ENCODE measurements around the gene SRSF2.
"Not testable (repeated sequence)": the region's sequence is repeated elsewhere in the genome, so short reads cannot be mapped to it uniquely, and the experiment has no call there.

The SRSF2 gene

DNA sequence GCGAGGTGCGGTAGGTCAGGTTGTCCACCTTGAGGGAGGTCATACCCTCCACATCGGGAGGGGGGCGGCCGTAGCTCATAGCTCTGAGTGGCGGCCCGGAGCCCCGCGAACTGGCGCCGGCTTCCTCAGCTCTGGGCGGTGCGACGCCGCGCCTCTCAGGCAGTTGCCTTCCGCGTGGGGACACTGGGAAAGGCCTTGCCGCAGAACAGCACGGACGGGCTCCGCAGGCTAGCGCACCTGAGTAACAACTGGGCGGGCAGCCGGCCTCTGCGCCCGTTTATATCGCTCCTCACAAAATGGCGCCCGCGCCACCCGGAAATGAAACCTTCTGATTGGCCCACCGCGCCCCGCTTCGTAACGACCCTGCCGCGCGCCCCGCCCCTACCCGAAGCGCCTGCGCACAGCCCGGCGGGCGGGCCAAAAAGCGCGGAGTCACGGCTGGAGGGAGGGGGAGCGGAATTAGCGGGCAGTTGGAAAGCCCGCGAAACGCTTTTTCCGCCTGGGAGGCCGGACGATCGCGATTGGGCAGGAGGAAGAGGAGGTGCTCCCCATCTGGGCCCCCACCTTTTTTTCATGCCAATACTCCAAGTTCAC, at the start of gene SRSF2:
TSS of gene SRSF2 (minus strand) at position 250 of the 594 bp plus-strand sequence. CDS start at position 79, 171 bp downstream.
- DNase-seq, result peak; percentile 99

DNA sequence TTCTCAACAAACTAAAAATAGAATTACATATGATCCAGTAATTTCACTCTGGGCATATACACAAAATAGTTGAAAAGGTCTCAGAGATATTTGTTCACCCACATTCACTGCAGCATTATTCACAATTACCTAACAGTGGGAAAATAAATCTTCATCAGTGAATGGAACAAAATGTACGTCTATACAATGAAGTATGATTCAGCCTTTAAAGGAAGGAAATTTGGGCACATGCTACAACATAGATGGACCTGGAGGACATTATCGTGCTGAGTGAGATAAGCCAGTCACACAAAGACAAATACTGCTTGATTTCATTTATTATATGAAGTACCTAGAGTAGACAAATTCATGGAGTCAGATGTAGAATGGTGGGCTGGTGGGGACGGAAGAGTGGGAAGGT, 47.8 kb upstream of the SRSF2 start:
- DNase-seq, result no peak

DNA sequence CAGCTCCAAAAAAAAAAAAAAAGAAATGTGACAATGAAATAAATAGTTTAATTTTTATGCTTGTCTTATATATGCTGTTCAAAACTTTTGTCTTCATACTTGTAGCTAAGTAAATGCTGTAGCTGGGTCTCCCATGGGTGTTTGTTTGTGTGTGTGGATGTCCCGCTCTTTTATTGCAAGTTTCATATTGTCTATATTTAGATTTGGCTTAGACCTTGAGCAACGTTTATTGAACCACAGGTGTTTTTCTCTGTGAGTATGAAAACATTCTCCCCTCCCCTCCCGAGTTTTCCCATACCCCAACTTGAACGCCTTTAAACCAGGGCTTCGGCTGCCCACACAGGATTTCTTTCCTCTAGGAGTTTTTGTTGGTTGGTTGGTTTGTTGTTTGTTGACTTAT, 46.0 kb upstream of the SRSF2 start:
- DNase-seq, result no peak

DNA sequence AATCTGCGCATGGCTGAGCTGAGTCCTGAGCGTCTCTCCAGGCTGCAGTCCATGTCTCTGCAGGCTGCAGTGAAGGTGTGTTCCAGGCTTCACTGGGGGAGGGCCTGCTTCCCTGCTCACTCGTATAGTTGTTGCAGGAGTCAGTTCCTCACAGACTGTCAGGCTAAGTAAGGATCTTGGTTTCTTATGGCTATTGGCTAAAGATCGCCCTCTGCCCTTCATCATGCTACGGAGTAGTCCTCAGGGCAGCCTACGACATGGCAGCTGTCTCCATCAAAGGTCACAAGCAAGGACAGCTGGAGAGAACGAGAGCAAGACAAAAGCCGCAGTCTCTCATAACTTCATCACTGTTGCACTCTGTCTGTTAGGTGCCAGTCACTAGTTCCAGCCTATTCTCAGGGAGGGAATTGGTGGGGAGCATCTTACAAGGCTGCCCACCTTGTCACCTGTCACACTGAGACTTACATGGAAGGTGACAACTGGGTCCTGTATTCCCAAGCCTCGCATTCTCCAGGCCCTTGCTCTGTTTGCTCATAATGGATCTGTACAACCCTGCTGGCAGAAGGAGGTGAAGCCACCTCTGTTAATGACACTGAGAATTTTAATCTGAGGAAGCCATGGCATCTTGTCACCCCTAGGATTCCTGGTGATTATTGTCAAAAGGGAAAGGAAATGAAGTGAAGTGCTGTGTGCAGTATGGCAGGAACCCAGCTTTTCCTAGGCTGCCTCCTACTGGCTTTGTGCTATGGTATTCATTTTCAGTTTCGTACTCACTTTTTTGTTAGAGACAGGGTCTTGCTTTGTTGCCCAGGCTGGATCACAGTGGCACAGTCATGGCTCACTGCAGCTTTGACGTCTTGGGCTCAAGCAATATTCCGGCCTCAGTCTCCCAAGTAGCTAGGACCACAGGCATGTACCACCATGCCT, 44.2 kb upstream of the SRSF2 start:
- DNase-seq, result no peak

- no peak for DNase-seq
Measured at GRCh38 chr17:76775021-76775600, 38.0 kb upstream of the SRSF2 start.

GRCh38 chr17:76772842-76773525, 35.9 kb upstream of the SRSF2 start:
- DNase-seq, result peak; percentile 53

DNA sequence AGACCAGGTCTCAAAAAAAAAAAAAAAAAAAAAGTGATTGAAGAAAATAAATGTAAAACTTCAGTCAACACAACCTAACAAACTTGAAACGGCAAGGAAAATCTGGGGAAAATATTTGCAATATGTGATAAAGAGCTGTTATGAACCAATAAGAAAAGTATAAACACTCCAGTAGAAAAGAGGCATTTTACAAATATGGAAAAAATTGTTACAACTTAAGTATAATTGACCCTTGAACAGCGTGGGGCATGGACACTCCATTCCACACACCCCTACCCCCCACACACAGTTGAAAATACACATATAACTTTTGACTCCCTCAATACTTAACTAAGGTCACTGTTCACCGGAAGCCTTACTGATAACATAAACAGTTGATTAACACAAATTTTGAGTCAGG, 21.4 kb upstream of the SRSF2 start:
- DNase-seq, result no peak

GRCh38 chr17:76757256-76757655, 20.1 kb upstream of the SRSF2 start:
- no peak for DNase-seq

- no peak for DNase-seq
Measured at GRCh38 chr17:76755285-76755684, 18.2 kb upstream of the SRSF2 start.

DNA sequence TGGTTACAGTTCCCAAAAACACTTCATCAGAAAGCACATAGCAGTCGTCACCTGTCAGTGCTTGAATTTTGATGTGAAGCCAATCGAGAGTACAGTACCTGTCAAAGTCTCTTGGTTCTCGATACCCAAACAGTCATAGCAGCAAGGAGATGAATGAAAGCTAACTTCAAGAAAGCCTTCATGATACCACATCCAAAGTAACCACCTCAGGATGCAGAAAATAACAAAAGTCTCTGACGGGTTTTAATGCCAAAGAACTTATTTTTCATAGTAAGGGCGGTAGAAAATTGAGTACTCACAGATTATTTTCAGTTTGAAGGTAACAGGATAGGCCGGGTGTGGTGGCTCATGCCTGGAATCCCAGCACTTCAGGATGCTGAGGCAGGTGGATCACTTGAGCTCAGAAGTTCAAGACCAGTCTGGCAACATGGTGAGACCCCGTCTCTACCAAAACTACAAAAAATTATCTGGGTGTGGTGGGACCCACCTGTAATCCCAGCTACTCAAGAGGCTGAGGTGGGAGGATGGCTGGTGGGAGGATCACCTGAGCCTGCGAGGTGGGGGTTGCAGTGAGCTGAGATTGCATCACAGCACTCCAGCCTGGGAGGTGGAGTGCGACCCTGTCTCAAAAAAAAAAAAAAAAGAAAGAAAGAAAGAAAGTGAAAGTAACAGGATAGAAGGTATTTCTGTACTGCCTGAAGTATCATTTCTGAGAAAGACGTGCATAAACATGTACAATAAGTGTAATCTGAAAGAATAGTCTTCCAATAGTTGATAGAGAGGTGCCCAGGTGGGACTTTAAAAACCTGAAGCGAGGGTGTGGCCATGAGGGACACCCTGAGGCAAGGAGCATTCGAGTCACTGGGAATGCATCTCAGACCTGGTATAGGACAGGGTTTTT, 16.2 kb upstream of the SRSF2 start:
- no peak for DNase-seq

GRCh38 chr17:76752006-76752405, 14.9 kb upstream of the SRSF2 start:
- no peak for DNase-seq

GRCh38 chr17:76751416-76751993, 14.4 kb upstream of the SRSF2 start:
- no peak for DNase-seq

DNA sequence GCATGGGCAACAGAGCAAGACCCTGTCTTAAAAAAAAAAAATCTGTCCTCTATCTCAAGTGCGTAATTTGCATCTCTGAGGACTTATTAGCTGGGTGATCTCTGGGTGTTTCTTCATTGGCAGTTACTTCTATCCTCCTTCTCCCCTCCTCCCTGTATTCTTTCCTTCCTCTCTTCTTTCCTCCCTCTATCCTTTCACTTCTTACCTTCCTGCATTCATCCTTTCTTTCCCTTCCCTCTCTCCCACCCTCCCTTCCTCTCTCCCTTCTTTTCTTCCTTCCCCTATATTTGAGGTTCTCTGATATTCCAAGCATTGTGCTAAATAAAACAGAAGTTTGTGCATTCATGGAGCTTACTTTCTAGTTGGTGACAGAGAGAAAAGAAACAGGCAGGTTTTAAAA, 11.5 kb upstream of the SRSF2 start:
- no peak for DNase-seq

GRCh38 chr17:76747716-76748363, 10.7 kb upstream of the SRSF2 start:
- no peak for DNase-seq

DNA sequence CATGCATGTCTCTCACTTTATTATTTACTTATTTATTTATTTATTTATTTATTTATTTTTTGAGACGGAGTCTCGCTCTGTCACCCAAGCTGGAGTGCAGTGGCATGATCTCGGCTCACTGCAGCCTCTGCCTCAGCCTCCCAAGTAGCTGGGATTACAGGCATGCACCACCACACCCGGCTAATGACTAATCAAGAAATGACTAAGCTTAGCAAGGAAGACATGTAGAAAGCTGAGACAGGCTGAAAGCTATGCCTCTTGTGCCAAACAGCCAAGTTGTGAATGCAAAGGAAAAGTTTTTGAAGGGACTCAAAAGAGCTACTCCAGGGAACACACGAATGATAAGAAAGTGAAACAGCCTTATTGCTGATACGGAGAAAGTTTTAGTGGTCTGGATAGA, 8.7 kb upstream of the SRSF2 start:
- DNase-seq, result not testable (repeated sequence)

DNA sequence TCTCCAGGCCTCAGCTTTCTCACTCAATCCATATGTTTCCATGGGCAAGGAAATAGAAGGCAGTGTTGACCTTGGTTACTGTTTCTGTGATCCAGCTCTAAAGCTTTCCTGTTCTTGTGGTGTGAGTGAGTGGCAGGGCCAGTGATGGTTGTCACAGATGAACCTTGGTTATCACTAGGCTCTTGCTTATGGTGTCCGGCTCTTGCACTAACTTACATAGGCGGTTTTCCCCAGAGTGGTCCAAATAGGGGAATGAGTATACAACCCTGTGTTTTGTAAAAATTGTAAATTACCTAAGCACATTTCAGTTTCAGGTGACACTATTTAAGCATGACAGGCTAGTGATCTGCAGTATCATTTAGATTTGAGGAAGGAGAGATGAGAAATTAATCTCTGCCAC, 7.6 kb upstream of the SRSF2 start:
- DNase-seq, result no peak

- no peak for DNase-seq
Measured at GRCh38 chr17:76742958-76743357, 5.8 kb upstream of the SRSF2 start.

DNA sequence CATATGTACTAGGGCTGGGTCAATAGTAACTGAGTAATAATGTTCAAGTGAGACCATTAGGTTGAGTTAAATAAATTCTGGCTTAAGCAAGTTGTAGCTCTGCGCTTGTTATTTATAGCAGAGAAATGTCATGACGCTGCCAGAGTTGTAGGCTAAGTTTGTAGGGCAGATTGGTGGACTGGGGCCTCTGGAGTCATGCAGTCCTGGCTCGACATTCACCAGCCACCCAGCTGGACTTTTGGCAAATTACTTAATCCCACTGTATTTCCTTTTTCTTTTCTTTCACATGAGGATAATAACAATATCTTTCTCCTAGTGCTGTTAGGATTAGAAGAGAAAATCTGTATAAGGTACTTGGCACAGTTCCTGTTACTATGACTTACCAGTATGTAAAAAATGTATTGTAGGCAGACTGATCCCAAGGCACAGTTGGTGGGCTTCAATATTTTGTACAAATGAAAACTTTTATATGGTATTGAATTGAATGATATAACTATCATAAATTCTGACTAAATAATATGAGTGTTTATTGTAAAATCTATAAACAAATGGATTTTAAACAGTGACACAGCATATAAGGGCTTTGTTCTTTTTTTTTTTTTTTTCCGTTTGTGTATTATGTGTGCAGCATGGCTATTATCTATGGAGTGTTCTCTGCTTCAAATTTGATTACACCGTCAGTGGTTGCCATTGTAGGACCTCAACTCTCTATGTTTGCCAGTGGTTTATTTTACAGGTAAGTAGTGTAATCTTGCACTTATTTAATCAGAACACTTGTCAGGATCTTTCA, 3.4 kb upstream of the SRSF2 start:
- DNase-seq, result no peak

DNA sequence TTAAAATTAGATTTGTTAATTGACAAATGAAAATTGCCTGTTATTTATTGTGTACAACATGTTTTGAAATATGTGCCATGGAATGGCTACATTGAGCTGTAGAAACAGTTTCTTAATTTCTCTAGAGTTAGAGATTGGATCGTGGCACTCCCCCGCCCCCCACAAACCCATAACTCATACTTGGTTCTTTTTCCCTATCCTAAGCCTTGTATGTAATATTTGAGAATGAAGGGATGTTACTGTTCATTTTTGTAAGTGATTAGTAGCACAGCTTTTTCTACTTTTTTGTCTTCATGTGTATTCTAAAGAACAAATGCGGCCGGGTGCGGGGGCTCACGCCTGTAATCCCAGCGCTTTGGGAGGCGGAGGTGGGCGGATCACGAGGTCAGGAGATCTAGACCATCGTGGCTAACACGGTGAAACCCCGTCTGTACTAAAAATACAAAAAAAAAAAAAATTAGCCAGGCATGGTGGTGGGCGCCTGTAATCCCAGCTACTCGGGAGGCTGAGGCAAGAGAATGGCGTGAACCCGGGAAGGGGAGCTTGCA, 2.5 kb upstream of the SRSF2 start:
- DNase-seq, result not testable (repeated sequence)

DNA sequence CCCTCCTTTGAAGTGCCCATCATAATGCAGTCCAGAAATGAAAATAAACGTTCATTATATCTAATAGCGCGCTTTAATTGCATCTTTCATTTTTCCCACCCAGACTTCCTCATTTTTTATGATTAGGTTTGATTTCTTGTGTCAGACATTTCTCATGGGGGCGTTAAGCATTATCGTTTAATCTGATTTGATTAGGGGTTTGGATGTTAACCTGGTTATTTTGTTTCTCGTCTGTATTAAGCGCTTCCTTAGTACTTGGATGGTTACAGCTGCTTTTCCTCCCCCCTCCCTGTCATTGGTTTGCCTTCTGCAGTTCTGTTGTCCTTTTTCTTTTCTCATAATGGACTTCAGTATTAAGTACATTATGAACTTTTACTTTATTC, 1.3 kb upstream of the SRSF2 start:
- DNase-seq, result no peak

All from activated effector memory CD4-positive, alpha-beta T cell treated with Interleukin-2 at 50 U/mL for 16 hours (primary cell).